Vagina (tissue), 2 donors: Measurements from ENCODE around the gene SYNPR.

Experiments
- POLR2A ChIP-seq, 2 donors: fragments of 450-650 bp; IDR thresholded peaks; one replicate each; pipeline ENCODE4 v1.6.1; 2017; ENCODE audit warnings: antibody characterized with exemption in 2 of 2, mild to moderate bottlenecking in 2 of 2, moderate library complexity in 2 of 2
- TF ChIP-seq, protein P1 (sequence below), 3 experiments: fragments of 450-650 bp in 2 of 3; fragments of 200-600 bp in 1 of 3; sonication (generic) in 1 of 3; IDR thresholded peaks; one replicate each; pipeline ENCODE4 v1.5.1; 2017 to 2019; ENCODE audit warnings: antibody characterized with exemption in 3 of 3, mild to moderate bottlenecking in 2 of 3, moderate library complexity in 2 of 3

DNA sequence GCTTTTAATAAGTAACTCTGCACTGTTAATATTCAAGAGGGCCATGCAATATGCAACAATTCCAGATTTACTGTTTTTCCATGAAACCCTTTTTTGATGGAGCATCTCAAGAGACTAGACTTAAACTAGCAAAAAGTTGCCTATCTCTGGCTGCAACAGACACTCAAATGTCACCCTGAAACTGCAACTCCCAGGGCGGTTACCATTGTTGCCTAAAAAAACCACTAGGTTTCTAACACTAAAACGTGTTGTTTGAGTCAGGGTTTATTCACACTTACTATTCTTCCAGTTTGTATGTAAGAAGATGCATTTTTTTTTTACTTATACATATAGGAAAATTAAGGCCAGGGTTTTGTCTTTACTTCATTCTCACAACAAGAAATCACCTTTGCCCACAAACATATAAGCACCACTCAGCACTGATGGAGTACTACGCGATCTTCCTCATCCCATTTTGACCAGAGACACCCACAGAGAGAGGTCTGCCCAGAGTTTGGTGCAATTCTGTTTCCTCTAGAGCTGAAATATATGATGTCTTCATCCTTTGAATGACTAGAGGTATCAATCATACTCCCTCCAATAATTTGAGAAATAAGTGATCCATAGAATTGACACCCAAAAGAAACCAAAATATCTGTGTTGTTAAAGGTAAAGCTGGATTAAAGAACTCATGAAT is 250.4 kb downstream of the SYNPR start:
- TF ChIP-seq, protein P1, sequence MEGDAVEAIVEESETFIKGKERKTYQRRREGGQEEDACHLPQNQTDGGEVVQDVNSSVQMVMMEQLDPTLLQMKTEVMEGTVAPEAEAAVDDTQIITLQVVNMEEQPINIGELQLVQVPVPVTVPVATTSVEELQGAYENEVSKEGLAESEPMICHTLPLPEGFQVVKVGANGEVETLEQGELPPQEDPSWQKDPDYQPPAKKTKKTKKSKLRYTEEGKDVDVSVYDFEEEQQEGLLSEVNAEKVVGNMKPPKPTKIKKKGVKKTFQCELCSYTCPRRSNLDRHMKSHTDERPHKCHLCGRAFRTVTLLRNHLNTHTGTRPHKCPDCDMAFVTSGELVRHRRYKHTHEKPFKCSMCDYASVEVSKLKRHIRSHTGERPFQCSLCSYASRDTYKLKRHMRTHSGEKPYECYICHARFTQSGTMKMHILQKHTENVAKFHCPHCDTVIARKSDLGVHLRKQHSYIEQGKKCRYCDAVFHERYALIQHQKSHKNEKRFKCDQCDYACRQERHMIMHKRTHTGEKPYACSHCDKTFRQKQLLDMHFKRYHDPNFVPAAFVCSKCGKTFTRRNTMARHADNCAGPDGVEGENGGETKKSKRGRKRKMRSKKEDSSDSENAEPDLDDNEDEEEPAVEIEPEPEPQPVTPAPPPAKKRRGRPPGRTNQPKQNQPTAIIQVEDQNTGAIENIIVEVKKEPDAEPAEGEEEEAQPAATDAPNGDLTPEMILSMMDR (IDR thresholded peaks at IDR 0.05): no peak
- no peak for TF ChIP-seq POLR2A (IDR thresholded peaks at IDR 0.05)
